ENCODE results near the gene MGAT5B.

MGAT5B gene

GRCh38 chr17:76897023-76897422 is 28.8 kb downstream of the MGAT5B start:
- FAIRE-seq (no peak), DNase-seq (ENCODE audit: insufficient read length, low spot score) (no peak)
- TF ChIP-seq POLR2AphosphoS5 (IDR thresholded peaks at IDR 0.05; ENCODE audit: low read depth, low read length) (no peak), SPI1 (IDR thresholded peaks at IDR 0.05; ENCODE audit: low read depth, low read length) (no peak), TAF1 (IDR thresholded peaks at IDR 0.05; ENCODE audit: low read depth, low read length) (no peak), POLR2A (IDR thresholded peaks at IDR 0.05; ENCODE audit: low read depth, low read length) (no peak), PAX5 (IDR thresholded peaks at IDR 0.05; ENCODE audit: insufficient read depth, low read length, severe bottlenecking) (no peak), POU2F2 (IDR thresholded peaks at IDR 0.05; ENCODE audit: low read depth, low read length) (no peak)

- DNase-seq (ENCODE audit: insufficient read length, low spot score): no peak
- no peak for FAIRE-seq
- TF ChIP-seq SPI1 (IDR thresholded peaks at IDR 0.05; ENCODE audit: low read depth, low read length) (no peak), PAX5 (IDR thresholded peaks at IDR 0.05; ENCODE audit: insufficient read depth, low read length, severe bottlenecking) (no peak), POLR2A (IDR thresholded peaks at IDR 0.05; ENCODE audit: low read depth, low read length) (no peak), POLR2AphosphoS5 (IDR thresholded peaks at IDR 0.05; ENCODE audit: low read depth, low read length) (no peak)
Observed at GRCh38 chr17:76899414-76899813, 31.2 kb downstream of the MGAT5B start.

GRCh38 chr17:76900723-76901122 is 32.5 kb downstream of the MGAT5B start:
- DNase-seq (ENCODE audit: insufficient read length, low spot score) (no peak), FAIRE-seq (no peak)
- TF ChIP-seq SPI1 (IDR thresholded peaks at IDR 0.05; ENCODE audit: low read depth, low read length) (no peak), TAF1 (IDR thresholded peaks at IDR 0.05; ENCODE audit: low read depth, low read length) (no peak), POLR2AphosphoS5 (IDR thresholded peaks at IDR 0.05; ENCODE audit: low read depth, low read length) (no peak), POU2F2 (IDR thresholded peaks at IDR 0.05; ENCODE audit: low read depth, low read length) (no peak), POLR2A (IDR thresholded peaks at IDR 0.05; ENCODE audit: low read depth, low read length) (no peak)

- DNase-seq (ENCODE audit: insufficient read length, low spot score) (no peak), FAIRE-seq (no peak)
- TF ChIP-seq POLR2A (IDR thresholded peaks at IDR 0.05; ENCODE audit: low read depth, low read length) (no peak), SPI1 (IDR thresholded peaks at IDR 0.05; ENCODE audit: low read depth, low read length) (no peak), POU2F2 (IDR thresholded peaks at IDR 0.05; ENCODE audit: low read depth, low read length) (no peak), POLR2AphosphoS5 (IDR thresholded peaks at IDR 0.05; ENCODE audit: low read depth, low read length) (no peak), TAF1 (IDR thresholded peaks at IDR 0.05; ENCODE audit: low read depth, low read length) (no peak)
Observed at GRCh38 chr17:76901542-76902197, 33.5 kb downstream of the MGAT5B start.

DNA sequence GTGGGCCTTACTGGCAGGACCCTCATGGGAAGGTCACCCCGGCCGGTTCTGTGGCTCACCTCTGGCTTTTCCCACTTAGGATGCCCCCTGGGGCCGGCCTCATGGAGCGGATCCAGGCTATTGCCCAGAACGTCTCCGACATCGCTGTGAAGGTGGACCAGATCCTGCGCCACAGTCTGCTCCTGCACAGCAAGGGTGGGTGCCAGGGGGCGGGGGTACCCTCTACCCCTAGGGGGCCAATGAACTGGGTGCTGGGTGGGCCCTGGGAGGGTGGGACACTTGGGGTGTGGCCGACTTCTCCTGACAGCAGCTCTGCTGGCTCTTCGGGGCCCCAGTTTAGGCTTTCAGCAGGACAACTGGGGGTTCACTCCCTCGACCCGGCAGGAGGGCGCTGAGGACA is 34.3 kb downstream of the MGAT5B start:
- DNase-seq (ENCODE audit: insufficient read length, low spot score) (no peak), FAIRE-seq (no peak)
- TF ChIP-seq POLR2AphosphoS5 (IDR thresholded peaks at IDR 0.05; ENCODE audit: low read depth, low read length): no peak
- no peak for TF ChIP-seq PAX5 (IDR thresholded peaks at IDR 0.05; ENCODE audit: insufficient read depth, low read length, severe bottlenecking)

DNA sequence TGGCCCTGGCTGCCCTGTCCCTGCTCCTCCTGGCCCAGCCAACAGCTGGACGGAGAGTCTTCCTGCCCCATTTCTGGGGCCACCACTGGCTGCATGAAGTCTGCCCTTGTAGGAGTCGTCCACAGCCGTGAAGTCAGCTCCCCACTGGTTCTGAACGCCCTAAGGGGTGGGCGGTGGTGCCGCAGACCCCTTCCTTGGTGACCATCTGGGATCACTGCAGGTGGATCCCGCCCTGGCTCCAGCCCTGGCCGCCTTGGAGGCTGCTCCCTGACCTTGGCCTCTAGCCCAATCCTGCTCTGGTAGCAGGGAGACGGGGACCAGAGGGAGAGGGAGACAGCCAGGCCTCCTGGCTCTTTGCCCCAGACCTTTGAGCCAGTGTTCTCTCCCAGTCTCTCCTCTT is 35.4 kb downstream of the MGAT5B start:
- no peak for FAIRE-seq
- no peak for DNase-seq (ENCODE audit: insufficient read length, low spot score)
- TF ChIP-seq SPI1 (IDR thresholded peaks at IDR 0.05; ENCODE audit: low read depth, low read length) (no peak), POLR2A (IDR thresholded peaks at IDR 0.05; ENCODE audit: low read depth, low read length) (no peak), POLR2AphosphoS5 (IDR thresholded peaks at IDR 0.05; ENCODE audit: low read depth, low read length) (no peak)

DNA sequence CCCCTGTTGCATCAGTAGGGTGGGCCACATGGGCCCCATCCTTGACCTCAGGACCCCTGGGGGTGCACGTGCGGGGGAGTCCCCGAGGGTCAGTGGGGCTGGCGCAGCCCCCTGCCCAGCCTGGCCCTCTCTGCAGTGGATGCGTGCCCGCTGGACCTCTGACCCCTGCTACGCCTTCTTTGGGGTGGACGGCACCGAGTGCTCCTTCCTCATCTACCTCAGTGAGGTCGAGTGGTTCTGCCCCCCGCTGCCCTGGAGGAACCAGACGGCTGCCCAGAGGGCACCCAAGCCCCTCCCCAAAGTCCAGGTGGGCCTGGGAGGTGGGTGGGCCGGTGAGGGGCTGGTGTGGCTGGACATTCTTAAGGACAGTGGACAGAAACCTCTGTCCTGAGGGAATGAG is 35.9 kb downstream of the MGAT5B start:
- DNase-seq (ENCODE audit: insufficient read length, low spot score): no peak
- FAIRE-seq: no peak
- TF ChIP-seq SPI1 (IDR thresholded peaks at IDR 0.05; ENCODE audit: low read depth, low read length): no peak
- no peak for TF ChIP-seq TAF1 (IDR thresholded peaks at IDR 0.05; ENCODE audit: low read depth, low read length)
- no peak for TF ChIP-seq POLR2AphosphoS5 (IDR thresholded peaks at IDR 0.05; ENCODE audit: low read depth, low read length)
- no peak for TF ChIP-seq PAX5 (IDR thresholded peaks at IDR 0.05; ENCODE audit: insufficient read depth, low read length, severe bottlenecking)
- TF ChIP-seq POU2F2 (IDR thresholded peaks at IDR 0.05; ENCODE audit: low read depth, low read length): no peak
- no peak for TF ChIP-seq POLR2A (IDR thresholded peaks at IDR 0.05; ENCODE audit: low read depth, low read length)

DNA sequence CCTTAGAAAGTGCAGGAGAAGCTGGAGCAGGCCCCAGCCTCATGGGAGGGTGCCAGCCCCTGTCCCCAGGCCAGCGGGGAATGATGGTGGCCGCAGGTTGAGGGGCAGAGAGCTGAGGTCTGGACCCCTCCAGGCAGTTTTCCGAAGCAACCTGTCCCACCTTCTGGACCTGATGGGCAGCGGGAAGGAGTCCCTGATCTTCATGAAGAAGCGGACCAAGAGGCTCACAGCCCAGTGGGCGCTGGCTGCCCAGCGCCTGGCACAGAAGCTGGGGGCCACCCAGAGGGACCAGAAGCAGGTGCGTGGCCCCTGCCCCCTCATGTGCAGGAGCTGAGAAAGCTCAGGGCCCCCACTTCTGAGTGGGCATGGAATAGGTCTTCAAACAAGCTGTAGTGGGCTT is 36.8 kb downstream of the MGAT5B start:
- no peak for DNase-seq (ENCODE audit: insufficient read length, low spot score)
- no peak for TF ChIP-seq SPI1 (IDR thresholded peaks at IDR 0.05; ENCODE audit: low read depth, low read length)
- no peak for TF ChIP-seq TAF1 (IDR thresholded peaks at IDR 0.05; ENCODE audit: low read depth, low read length)
- no peak for TF ChIP-seq POLR2A (IDR thresholded peaks at IDR 0.05; ENCODE audit: low read depth, low read length)
- TF ChIP-seq POU2F2 (IDR thresholded peaks at IDR 0.05; ENCODE audit: low read depth, low read length): no peak
- no peak for TF ChIP-seq PAX5 (IDR thresholded peaks at IDR 0.05; ENCODE audit: insufficient read depth, low read length, severe bottlenecking)
- TF ChIP-seq POLR2AphosphoS5 (IDR thresholded peaks at IDR 0.05; ENCODE audit: low read depth, low read length): no peak
- no peak for FAIRE-seq

DNA sequence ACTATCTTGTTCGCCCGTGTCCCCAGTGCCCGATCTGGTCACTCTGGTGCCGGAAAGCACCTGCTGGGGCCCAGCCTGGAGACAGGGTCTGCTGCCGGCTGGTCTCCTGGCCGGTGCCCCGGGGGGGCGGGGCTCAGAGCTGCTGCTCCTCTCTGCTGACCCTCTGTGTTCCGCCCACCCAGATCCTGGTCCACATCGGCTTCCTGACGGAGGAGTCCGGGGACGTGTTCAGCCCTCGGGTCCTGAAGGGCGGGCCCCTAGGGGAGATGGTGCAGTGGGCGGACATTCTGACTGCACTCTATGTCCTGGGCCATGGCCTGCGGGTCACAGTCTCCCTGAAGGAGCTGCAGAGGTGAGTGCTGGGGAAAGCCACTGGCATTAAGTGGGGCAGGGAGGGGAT is 37.6 kb downstream of the MGAT5B start:
- no peak for FAIRE-seq
- TF ChIP-seq POU2F2 (IDR thresholded peaks at IDR 0.05; ENCODE audit: low read depth, low read length) (no peak), POLR2AphosphoS5 (IDR thresholded peaks at IDR 0.05; ENCODE audit: low read depth, low read length) (no peak), TAF1 (IDR thresholded peaks at IDR 0.05; ENCODE audit: low read depth, low read length) (no peak), POLR2A (IDR thresholded peaks at IDR 0.05; ENCODE audit: low read depth, low read length) (no peak)
- DNase-seq (ENCODE audit: insufficient read length, low spot score): no peak

DNA sequence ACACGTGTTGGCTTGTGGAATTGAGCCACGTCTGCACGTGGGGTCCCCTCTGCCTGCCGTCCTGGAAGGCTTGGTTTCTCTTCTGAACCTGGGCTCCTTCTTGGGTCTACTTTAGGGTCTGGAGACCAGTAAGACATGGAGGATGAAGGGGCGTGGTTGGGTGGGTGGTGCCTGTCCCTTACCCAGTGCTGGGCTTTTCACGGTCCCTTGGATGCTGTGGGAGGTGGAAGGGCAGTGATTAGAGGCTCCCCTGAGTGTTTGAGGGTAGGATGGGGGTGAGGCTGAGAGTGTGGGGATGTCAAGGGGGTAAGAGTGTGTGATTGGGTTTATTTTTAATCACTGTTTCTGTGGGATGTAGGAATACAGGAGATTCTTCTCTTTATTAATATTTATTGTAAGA is 38.3 kb downstream of the MGAT5B start:
- TF ChIP-seq POLR2A (IDR thresholded peaks at IDR 0.05; ENCODE audit: low read depth, low read length) (no peak), PAX5 (IDR thresholded peaks at IDR 0.05; ENCODE audit: insufficient read depth, low read length, severe bottlenecking) (no peak), POU2F2 (IDR thresholded peaks at IDR 0.05; ENCODE audit: low read depth, low read length) (no peak), TAF1 (IDR thresholded peaks at IDR 0.05; ENCODE audit: low read depth, low read length) (no peak), SPI1 (IDR thresholded peaks at IDR 0.05; ENCODE audit: low read depth, low read length) (no peak), POLR2AphosphoS5 (IDR thresholded peaks at IDR 0.05; ENCODE audit: low read depth, low read length) (no peak)
- FAIRE-seq (no peak), DNase-seq (ENCODE audit: insufficient read length, low spot score) (no peak)

Data from GM12891 (cell line).